ENCODE results near the gene F2RL1.

The F2RL1 gene

DNA sequence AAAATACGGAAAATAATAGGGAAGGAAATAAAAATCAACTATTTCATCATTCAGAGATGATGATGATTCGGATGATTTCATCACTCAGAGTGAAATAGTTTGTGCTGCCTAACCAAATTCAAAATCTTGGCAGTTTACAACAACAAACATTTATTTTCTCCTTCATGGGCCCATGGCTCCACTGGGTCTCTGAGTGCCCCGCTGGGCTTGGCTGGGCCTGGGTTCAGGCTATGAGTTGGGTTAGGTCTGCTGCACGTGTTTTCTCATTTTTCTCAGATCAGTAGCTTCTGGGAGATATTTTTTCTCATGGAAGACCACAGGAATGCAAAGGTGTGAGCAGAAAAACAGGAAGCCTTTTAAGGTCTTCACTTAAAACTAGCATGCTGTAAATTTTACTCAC lies 24.0 kb upstream of the F2RL1 start:
- no peak overlapping the region for H3K4me3 ChIP-seq (ENCODE audit: low read depth, low read length)
- TF ChIP-seq, protein P1, sequence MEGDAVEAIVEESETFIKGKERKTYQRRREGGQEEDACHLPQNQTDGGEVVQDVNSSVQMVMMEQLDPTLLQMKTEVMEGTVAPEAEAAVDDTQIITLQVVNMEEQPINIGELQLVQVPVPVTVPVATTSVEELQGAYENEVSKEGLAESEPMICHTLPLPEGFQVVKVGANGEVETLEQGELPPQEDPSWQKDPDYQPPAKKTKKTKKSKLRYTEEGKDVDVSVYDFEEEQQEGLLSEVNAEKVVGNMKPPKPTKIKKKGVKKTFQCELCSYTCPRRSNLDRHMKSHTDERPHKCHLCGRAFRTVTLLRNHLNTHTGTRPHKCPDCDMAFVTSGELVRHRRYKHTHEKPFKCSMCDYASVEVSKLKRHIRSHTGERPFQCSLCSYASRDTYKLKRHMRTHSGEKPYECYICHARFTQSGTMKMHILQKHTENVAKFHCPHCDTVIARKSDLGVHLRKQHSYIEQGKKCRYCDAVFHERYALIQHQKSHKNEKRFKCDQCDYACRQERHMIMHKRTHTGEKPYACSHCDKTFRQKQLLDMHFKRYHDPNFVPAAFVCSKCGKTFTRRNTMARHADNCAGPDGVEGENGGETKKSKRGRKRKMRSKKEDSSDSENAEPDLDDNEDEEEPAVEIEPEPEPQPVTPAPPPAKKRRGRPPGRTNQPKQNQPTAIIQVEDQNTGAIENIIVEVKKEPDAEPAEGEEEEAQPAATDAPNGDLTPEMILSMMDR (conservative IDR thresholded peaks at IDR 0.05; ENCODE audit: low read depth, low read length), result no peak
- peak; percentile 69 for DNase-seq (ENCODE audit: low read depth)

DNA sequence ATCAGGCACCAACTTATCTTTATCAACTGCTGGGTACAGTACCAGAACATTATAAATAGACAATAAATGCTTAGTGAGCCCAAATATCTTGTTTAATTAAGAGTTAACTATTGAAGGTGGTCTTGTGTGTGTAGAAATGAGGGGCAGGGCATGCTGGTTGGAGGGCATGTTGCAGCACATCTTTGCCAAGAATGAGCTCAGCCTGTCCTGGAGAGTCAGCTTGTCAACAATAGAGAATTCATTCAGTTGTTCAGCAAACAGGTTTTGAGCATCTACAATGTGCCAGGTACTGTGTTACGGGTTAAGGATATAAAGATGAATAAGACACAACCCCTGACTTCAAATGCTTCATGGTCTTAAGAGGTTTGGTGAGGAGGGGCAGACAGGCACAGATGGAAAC lies 19.2 kb upstream of the F2RL1 start:
- DNase-seq (ENCODE audit: low read depth), result no peak
- TF ChIP-seq, protein P1 (conservative IDR thresholded peaks at IDR 0.05; ENCODE audit: low read depth, low read length), result no peak
- no peak overlapping the region for H3K4me3 ChIP-seq (ENCODE audit: low read depth, low read length)

DNA sequence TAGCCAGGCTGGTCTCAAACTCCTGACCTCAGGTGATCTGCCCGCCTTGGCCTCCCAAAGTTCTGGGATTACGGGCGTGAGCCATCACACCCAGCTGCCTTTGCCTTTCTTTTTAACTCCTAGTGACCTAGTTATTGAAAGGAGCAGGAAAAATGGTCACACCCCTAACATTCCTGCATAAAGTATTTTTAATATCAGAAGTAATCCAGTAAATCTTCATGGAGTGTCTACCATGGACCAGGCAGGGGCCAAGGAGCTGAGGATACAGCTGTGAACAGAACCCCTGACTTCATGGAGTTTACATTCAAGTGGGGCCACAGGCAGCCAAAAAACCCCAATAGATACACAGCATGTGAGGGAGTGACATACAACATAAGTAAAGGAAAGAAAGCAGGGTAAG lies 18.3 kb upstream of the F2RL1 start:
- H3K4me3 ChIP-seq (ENCODE audit: low read depth, low read length), result no peak overlapping the region
- TF ChIP-seq, protein P1 (conservative IDR thresholded peaks at IDR 0.05; ENCODE audit: low read depth, low read length), result no peak
- DNase-seq (ENCODE audit: low read depth), result no peak

DNA sequence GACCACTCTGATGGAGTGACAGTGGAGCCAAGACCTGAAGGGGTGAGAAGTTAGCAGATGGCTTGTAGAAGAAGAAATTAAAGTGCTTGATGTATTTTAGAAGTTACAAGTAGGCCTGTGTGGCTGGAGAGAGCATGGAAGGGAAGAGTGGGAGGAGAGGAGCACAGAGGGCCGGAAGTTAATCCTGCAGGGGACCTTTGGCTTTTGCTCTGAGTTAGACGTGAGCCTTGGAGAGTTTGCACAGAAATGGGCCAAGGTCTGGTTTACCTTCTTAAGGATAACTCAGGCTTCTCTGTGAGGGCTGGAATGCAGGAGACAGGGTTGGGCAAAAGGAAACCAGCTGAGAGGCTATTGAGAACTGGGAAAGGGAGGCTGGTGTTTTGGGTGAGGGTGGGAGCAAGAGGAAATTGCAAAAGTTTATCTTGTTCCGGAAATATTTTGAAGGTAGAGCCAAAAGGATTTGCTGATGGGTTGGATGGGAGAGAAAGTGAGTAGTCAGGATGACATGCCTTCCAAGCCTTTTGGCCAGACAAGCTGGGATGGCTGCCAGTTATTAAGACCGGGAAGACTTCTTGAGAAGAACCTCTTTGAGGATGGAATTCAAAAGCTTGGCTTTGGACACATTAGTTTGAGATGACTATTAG lies 17.5 kb upstream of the F2RL1 start:
- TF ChIP-seq, protein P1 (conservative IDR thresholded peaks at IDR 0.05; ENCODE audit: low read depth, low read length), result no peak
- DNase-seq (ENCODE audit: low read depth), result peak; percentile 87
- H3K4me3 ChIP-seq (ENCODE audit: low read depth, low read length), result no peak overlapping the region

DNA sequence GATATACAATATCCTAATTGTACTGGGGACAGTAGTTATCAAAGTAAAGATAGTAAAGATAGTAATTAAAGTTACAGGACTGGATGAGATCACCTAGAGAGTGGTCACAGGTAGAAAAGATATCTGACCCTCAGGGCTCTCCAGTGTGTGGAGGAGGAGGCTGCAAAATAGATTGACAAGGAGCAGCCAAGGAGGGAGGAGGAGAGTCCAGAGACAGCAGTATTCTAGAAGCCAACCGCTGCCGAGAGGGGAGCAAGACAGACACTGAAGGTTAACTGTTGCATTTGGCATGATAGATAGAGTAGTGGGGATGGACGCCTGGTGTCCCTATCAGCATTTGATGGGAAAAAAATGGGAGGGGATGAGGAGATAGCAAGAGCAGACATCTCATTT lies 17.0 kb upstream of the F2RL1 start:
- DNase-seq (ENCODE audit: low read depth), result no peak
- no peak overlapping the region for H3K4me3 ChIP-seq (ENCODE audit: low read depth, low read length)
- TF ChIP-seq, protein P1 (conservative IDR thresholded peaks at IDR 0.05; ENCODE audit: low read depth, low read length), result no peak

DNA sequence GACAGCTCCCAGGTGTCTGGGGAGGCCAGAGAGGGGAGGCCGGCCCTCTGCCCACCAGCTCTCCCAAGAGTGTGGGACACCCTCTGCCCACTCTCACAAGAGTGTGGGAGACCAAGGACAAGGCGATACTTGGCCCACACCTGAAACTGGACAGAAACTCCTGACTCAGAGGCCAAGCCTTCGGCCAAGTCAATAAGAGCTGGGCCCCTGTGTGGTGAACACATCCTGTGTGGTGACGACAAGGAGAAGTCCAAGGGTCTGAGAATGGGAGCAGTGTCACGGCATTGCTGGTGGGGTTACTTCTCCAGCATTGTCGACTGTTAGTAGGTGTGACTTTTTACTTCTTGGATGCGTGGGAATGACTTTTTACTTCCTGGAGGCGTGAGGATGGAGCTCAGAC lies 14.6 kb upstream of the F2RL1 start:
- TF ChIP-seq, protein P1 (conservative IDR thresholded peaks at IDR 0.05; ENCODE audit: low read depth, low read length), result no peak
- peak; percentile 92 for DNase-seq (ENCODE audit: low read depth)
- no peak overlapping the region for H3K4me3 ChIP-seq (ENCODE audit: low read depth, low read length)

DNA sequence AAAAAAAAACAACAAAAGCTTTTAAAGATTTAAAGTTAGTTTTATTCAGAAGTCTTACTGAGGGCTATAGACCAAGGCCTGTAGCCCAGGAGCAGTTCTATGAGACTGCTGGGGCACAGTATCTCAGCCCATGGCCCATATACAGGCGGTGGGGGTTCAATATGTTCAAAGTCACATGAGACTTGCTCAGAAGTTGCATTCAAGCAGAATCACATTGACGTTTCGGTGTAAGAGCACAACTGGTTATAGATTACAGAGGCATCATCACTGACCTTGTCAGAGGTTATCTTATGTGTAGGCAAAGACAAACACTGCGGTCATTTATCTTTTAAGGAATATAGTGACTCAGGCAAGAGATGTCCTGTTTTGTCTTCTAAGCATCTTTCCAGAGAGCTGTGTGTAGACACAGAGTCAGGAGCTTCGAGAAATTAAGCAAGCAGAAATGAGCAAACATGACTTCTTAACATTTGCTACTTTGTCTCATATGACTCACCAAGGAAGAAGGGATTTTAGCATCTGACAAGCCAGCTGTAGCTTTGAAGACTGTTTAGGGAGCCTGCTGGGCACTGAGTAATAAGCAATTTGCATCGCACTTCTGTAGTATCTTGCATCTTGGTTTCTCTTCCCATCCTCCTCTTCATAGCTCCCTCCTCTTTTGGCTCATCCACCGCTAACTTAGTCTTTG lies 12.9 kb upstream of the F2RL1 start:
- peak; percentile 100 for DNase-seq (ENCODE audit: low read depth)

More for the DNA sequence above, 12.9 kb upstream of the F2RL1 start:
- no peak overlapping the region for H3K4me3 ChIP-seq (ENCODE audit: low read depth, low read length)
- TF ChIP-seq, protein P1 (conservative IDR thresholded peaks at IDR 0.05; ENCODE audit: low read depth, low read length), result no peak

All from choroid plexus epithelial cell (primary cell).